PC-3 (cell line): Measurements from ENCODE around the gene DHX30. TPM values are rescaled to one million over a fixed set of nuclear protein-coding genes. Genes with fewer than 3 reads are reported as not detected.
"Not testable (repeated sequence)": the region's sequence is repeated elsewhere in the genome, so short reads cannot be mapped to it uniquely, and the experiment has no call there.

ENCODE experiments used
- ATAC-seq: fragments of 200-7000 bp; cut with Tn5 transposase; 2 replicates; pipeline ENCODE4 v1.9.1; 2020; ENCODE audit warnings: mild to moderate bottlenecking, moderate library complexity
- BruUV-seq: library from RNA; stranded (reverse); fragments of 400-500 nt; replicated peaks from 2 replicates; lab custom pipeline; 2021; lab: Mats Ljungman, UMichigan
- CTCF ChIA-PET: fragments of 300-600 bp; sonication (Branson Sonifier 250); formaldehyde crosslinking; loops from one replicate; lab custom pipeline; 2022; ENCODE audit warnings: antibody characterized with exemption; lab: Charles Lee
- POLR2A ChIA-PET: fragments of 300-600 bp; sonication (Branson Sonifier 250); formaldehyde crosslinking; loops from one replicate; lab custom pipeline; 2022; ENCODE audit warnings: antibody characterized with exemption; ENCODE audit not compliant: unreplicated experiment; lab: Charles Lee
- DNase-seq: peaks from one replicate; pipeline ENCODE4 v3.0.0-alpha.2; 2015
- H2AFZ ChIP-seq: fragments of 300-600 bp; sonication (generic); 2 replicates; pipeline ENCODE4 v1.6.0; 2016; ENCODE audit warnings: antibody characterized with exemption, low read length
- H3F3A ChIP-seq: fragments of 300-600 bp; sonication (generic); one replicate; pipeline ENCODE4 v1.6.0; 2017; ENCODE audit warnings: antibody characterized with exemption, low read length, control low read depth, mild to moderate bottlenecking; ENCODE audit not compliant: unreplicated experiment
- H3K27ac ChIP-seq: fragments of 300-600 bp; sonication (generic); 2 replicates; pipeline ENCODE4 v1.5.1; 2016; ENCODE audit warnings: mild to moderate bottlenecking, low read length
- H3K27me3 ChIP-seq: fragments of 300-600 bp; sonication (generic); 2 replicates; pipeline ENCODE4 v1.6.1; 2016; ENCODE audit warnings: low read length, mixed read lengths
- H3K36me3 ChIP-seq: fragments of 300-600 bp; sonication (generic); 2 replicates; pipeline ENCODE4 v1.6.1; 2016; ENCODE audit warnings: low read depth, mixed run types, low read length, mixed read lengths
- H3K4me1 ChIP-seq: fragments of 300-600 bp; sonication (generic); 2 replicates; pipeline ENCODE4 v1.5.1; 2016; ENCODE audit warnings: low read length; ENCODE audit not compliant: insufficient read depth
- H3K4me2 ChIP-seq: fragments of 300-600 bp; sonication (generic); 2 replicates; pipeline ENCODE4 v1.6.0; 2016; ENCODE audit warnings: low read length
- H3K4me3 ChIP-seq: fragments of 300-600 bp; sonication (generic); 2 replicates; pipeline ENCODE4 v1.5.1; 2016; ENCODE audit warnings: mild to moderate bottlenecking, low read length, mixed read lengths
- H3K79me2 ChIP-seq: fragments of 300-600 bp; sonication (generic); 2 replicates; pipeline ENCODE4 v1.6.1; 2017; ENCODE audit warnings: low read length, mixed read lengths
- H3K9ac ChIP-seq: fragments of 300-600 bp; sonication (generic); 2 replicates; pipeline ENCODE4 v1.6.0; 2016; ENCODE audit warnings: mild to moderate bottlenecking, low read length
- H3K9me2 ChIP-seq: fragments of 300-600 bp; sonication (generic); replicated peaks from 2 replicates; pipeline ENCODE4 v1.6.1; 2016; ENCODE audit warnings: mixed run types, low read length, mixed read lengths
- H3K9me3 ChIP-seq: fragments of 300-600 bp; sonication (generic); 2 replicates; pipeline ENCODE4 v1.6.1; 2016; ENCODE audit warnings: low read length, mixed read lengths
- H4K20me1 ChIP-seq: fragments of 300-600 bp; sonication (generic); 2 replicates; pipeline ENCODE4 v1.6.1; 2016; ENCODE audit warnings: low read length, mixed read lengths
- EZH2 ChIP-seq: fragments of 300-600 bp; sonication (generic); IDR thresholded peaks from one replicate; pipeline ENCODE4 v1.6.1; 2017; ENCODE audit warnings: antibody characterized with exemption, mild to moderate bottlenecking, low read length; ENCODE audit not compliant: unreplicated experiment
- EZH2phosphoT487 ChIP-seq: fragments of 300-600 bp; sonication (generic); IDR thresholded peaks from 2 replicates; pipeline ENCODE4 v1.6.1; 2018; ENCODE audit warnings: mild to moderate bottlenecking, antibody characterized with exemption, low read length, borderline replicate concordance
- intact Hi-C: fragments of 100-400 bp; cut with micrococcal nuclease; formaldehyde crosslinking; loops from 2 replicates; pipeline ENCODE4 v1.9.0; 2023
- total RNA-seq: library from RNA; depleted of rRNA; stranded (reverse); fragments of >200 nt; gene quantifications from 2 replicates; pipeline ENCODE4 v1.2.3, GENCODE V29; 2014
- TF ChIP-seq, protein P1 (sequence below): fragments of 300-600 bp; sonication (generic); conservative IDR thresholded peaks from 2 replicates; pipeline ENCODE4 v1.5.1; 2017; ENCODE audit warnings: antibody characterized with exemption, low read depth, mild to moderate bottlenecking, low read length

The DHX30 gene
- total RNA-seq, 1 experiment from 2014 or later: 152 TPM

DNA sequence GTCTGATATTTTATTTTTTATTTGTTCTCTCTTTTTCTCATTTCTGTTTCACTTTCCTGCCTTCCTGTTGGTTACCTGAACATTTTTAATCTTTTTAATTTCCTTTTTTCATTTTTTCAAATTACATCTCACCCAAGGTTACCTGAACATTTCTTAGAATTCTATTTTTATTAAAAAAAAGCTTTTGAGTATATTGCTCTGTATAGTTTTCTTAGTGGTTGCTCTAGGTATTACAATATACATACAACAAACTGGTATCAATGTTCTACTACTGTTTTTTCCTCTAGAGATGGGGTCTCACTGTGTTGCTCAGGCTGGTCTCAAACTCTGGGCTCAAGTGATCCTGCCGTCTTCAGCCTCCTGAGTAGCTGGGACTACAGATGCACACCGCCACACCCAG is 79.4 kb downstream of the DHX30 start:
- BruUV-seq: no TSS peak
- Histone ChIP-seq H3K9me2 (no peaks in the 10 kb centered on the region), H3K27me3 (no peaks in the 10 kb centered on the region), H2AFZ (no peak overlapping the region), H3K9ac (no peak overlapping the region), H3K4me3 (no peak overlapping the region), H3K79me2 (no peaks in the 10 kb centered on the region), H3K9me3 (no peaks in the 10 kb centered on the region), H3K27ac (no peak overlapping the region), H3K36me3 (peaks cover 14% of the 10 kb centered on the region; the same call in 1 of the 2 replicates), H3K4me1 (no peaks in the 10 kb centered on the region), H4K20me1 (no peaks in the 10 kb centered on the region), H3K4me2 (no peak overlapping the region), H3F3A (no peaks in the 10 kb centered on the region)
- TF ChIP-seq EZH2phosphoT487: no peak
- TF ChIP-seq, protein P1, sequence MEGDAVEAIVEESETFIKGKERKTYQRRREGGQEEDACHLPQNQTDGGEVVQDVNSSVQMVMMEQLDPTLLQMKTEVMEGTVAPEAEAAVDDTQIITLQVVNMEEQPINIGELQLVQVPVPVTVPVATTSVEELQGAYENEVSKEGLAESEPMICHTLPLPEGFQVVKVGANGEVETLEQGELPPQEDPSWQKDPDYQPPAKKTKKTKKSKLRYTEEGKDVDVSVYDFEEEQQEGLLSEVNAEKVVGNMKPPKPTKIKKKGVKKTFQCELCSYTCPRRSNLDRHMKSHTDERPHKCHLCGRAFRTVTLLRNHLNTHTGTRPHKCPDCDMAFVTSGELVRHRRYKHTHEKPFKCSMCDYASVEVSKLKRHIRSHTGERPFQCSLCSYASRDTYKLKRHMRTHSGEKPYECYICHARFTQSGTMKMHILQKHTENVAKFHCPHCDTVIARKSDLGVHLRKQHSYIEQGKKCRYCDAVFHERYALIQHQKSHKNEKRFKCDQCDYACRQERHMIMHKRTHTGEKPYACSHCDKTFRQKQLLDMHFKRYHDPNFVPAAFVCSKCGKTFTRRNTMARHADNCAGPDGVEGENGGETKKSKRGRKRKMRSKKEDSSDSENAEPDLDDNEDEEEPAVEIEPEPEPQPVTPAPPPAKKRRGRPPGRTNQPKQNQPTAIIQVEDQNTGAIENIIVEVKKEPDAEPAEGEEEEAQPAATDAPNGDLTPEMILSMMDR: peak; percentile 25; the same call in 1 of the 2 replicates
- CTCF ChIA-PET: interaction anchor here (0.7 to 1.0 kb wide), 2 partner anchors 218 to 270 kb away, joined by 3 read pairs; no protein-coding TSS in a partner anchor
- POLR2A ChIA-PET: interaction anchor here (0.6 to 0.9 kb wide), 3 partner anchors 24 to 264 kb away, joined by 3 to 6 read pairs (median 4); no protein-coding TSS in a partner anchor
- ATAC-seq: no peak; the same call in 1 of the 2 replicates
- DNase-seq: no peak
- intact Hi-C loops: no loop called here

DNA sequence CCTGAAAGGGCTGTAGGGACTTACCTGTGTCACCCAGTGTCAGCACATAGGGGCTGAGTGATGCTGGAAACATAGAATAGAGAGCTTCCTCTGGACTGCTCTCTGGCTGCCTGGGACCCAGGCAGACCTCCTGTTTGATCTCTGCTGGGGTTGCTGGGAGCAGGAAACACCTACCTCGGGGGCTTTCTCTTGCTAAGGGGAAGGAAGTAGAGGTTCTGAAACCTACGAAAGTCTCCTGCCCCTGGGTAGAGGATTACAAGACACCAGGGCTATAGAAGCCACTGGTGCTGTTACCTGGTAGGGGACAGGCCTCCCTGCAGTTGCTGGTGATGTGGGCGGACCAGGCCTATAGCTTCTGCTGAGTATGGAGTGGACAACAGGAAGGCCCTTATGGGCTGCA is 81.7 kb downstream of the DHX30 start:
- no peak overlapping the region for H3K27ac ChIP-seq
- H3K4me3 ChIP-seq: no peak overlapping the region
- H3K4me1 ChIP-seq: no peaks in the 10 kb centered on the region
- no peak overlapping the region for H3K4me2 ChIP-seq
- intact Hi-C loops: no loop called here
- ATAC-seq (no peak), DNase-seq (no peak)
- no peak overlapping the region for H2AFZ ChIP-seq
- TF ChIP-seq, protein P1: no peak
- no peak for TF ChIP-seq EZH2
- TF ChIP-seq EZH2phosphoT487: no peak
- H3K27me3 ChIP-seq: no peaks in the 10 kb centered on the region
- H3K9me2 ChIP-seq: no peaks in the 10 kb centered on the region
- no peaks in the 10 kb centered on the region for H3F3A ChIP-seq
- BruUV-seq: no TSS peak
- POLR2A ChIA-PET: no interaction called here
- H3K9me3 ChIP-seq: no peaks in the 10 kb centered on the region
- H3K79me2 ChIP-seq: no peaks in the 10 kb centered on the region
- no peak overlapping the region for H3K9ac ChIP-seq
- peaks cover 23% of the 10 kb centered on the region for H3K36me3 ChIP-seq
- CTCF ChIA-PET: no interaction called here
- H4K20me1 ChIP-seq: no peaks in the 10 kb centered on the region

DNA sequence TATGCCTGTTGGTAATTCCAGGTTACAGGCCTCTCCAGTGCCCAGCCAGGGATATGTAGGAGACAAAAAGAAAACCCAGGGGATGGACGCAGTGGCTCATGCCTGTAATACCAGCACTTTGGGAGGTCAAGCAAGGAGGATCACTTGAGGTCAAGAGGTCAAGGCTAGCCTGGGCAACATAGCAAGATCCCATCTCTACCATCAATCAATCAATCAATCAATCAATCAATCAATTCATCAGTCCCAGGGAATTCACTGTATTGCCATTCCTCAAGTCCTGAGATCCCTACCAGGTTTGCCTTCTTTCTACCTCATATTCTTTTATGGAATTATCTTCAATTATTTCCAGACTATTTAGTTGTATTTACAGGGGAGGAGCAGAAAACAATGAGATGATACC is 82.2 kb downstream of the DHX30 start:
- Histone ChIP-seq H2AFZ (no peak overlapping the region), H3K4me1 (no peaks in the 10 kb centered on the region), H3K27me3 (no peaks in the 10 kb centered on the region), H3K27ac (no peak overlapping the region), H3K9me3 (no peaks in the 10 kb centered on the region), H3K9me2 (no peaks in the 10 kb centered on the region), H3K4me3 (no peak overlapping the region), H3K79me2 (no peaks in the 10 kb centered on the region), H4K20me1 (no peaks in the 10 kb centered on the region), H3K9ac (no peak overlapping the region), H3K36me3 (peaks cover 23% of the 10 kb centered on the region), H3K4me2 (no peak overlapping the region), H3F3A (no peaks in the 10 kb centered on the region)
- POLR2A ChIA-PET: no interaction called here
- no TSS peak for BruUV-seq
- ATAC-seq: no peak
- no peak for TF ChIP-seq EZH2
- TF ChIP-seq, protein P1: no peak
- TF ChIP-seq EZH2phosphoT487: no peak
- no peak for DNase-seq
- intact Hi-C loops: no loop called here
- CTCF ChIA-PET: no interaction called here

DNA sequence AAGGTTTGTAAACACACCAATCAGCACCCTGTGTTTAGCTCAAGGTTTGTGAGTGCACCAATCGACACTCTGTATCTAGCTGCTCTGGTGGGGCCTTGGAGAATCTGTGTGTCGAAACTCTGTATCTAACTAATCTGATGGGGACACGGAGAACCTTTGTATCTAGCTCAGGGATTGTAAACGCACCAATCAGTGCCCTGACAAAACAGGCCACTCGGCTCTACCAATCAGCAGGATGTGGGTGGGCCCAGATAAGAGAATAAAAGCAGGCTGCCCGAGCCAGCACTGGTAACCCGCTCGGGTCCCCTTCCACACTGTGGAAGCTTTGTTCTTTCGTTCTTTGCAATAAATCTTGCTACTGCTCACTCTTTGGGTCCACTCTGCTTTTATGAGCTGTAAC is 85.1 kb downstream of the DHX30 start:
- DNase-seq, H3K79me2 ChIP-seq, BruUV-seq, CTCF ChIA-PET, POLR2A ChIA-PET, H3K9ac ChIP-seq, H3K4me3 ChIP-seq, H3K4me1 ChIP-seq, intact Hi-C loops, ATAC-seq, H3K9me3 ChIP-seq, H3K4me2 ChIP-seq, H2AFZ ChIP-seq, H4K20me1 ChIP-seq, H3K27me3 ChIP-seq, H3K27ac ChIP-seq, H3F3A ChIP-seq, H3K9me2 ChIP-seq: not testable (repeated sequence)
- peaks cover 37% of the 10 kb centered on the region for H3K36me3 ChIP-seq
